HG02678 (cell line): ENCODE measurements around the gene BANF2.

Experiments used
- ATAC-seq: cut with Tn5 transposase; IDR thresholded peaks from one replicate; pipeline ENCODE4 v1.9.1; 2021; ENCODE audit warnings: mild to moderate bottlenecking, moderate library complexity; ENCODE audit not compliant: unreplicated experiment

Gene BANF2

GRCh38 chr20:17708675-17709360, 9.1 kb downstream of the BANF2 start:
- ATAC-seq: no peak

GRCh38 chr20:17709361-17710293, 9.9 kb downstream of the BANF2 start:
- no peak for ATAC-seq

GRCh38 chr20:17710379-17711266, 10.9 kb downstream of the BANF2 start:
- no peak for ATAC-seq

GRCh38 chr20:17711267-17711627, 11.5 kb downstream of the BANF2 start:
- ATAC-seq: no peak

GRCh38 chr20:17712201-17712600, 12.4 kb downstream of the BANF2 start:
- ATAC-seq: no peak

GRCh38 chr20:17712708-17713107, 12.9 kb downstream of the BANF2 start:
- no peak for ATAC-seq

GRCh38 chr20:17714597-17714996, 14.8 kb downstream of the BANF2 start:
- ATAC-seq: no peak

- ATAC-seq: no peak
Observed at GRCh38 chr20:17715075-17715474, 15.3 kb downstream of the BANF2 start.

- no peak for ATAC-seq
Observed at GRCh38 chr20:17716331-17716730, 16.6 kb downstream of the BANF2 start.

GRCh38 chr20:17720755-17721154, 21.0 kb downstream of the BANF2 start:
- ATAC-seq: no peak

GRCh38 chr20:17721802-17722486, 22.2 kb downstream of the BANF2 start:
- ATAC-seq: no peak

- ATAC-seq: no peak
Observed at GRCh38 chr20:17722493-17723300, 22.9 kb downstream of the BANF2 start.

GRCh38 chr20:17723301-17723691, 23.5 kb downstream of the BANF2 start:
- no peak for ATAC-seq

- no peak for ATAC-seq
Observed at GRCh38 chr20:17725094-17725835, 25.5 kb downstream of the BANF2 start.

- ATAC-seq: no peak
Observed at GRCh38 chr20:17726902-17727301, 27.1 kb downstream of the BANF2 start.

GRCh38 chr20:17727351-17727750, 27.6 kb downstream of the BANF2 start:
- ATAC-seq: no peak

- ATAC-seq: no peak
Observed at GRCh38 chr20:17728074-17728473, 28.3 kb downstream of the BANF2 start.

- ATAC-seq: no peak
Observed at GRCh38 chr20:17730071-17730470, 30.3 kb downstream of the BANF2 start.

GRCh38 chr20:17731233-17731632, 31.5 kb downstream of the BANF2 start:
- ATAC-seq: no peak
